Mesendoderm (in vitro differentiated cells): Measurements from ENCODE around the gene SOX13.

Experiments
- DNase-seq: peaks from one replicate; pipeline ENCODE4 v3.0.0; 2013
- H2AK5ac ChIP-seq: 2 replicates; pipeline ENCODE4 v1.6.1; 2013; ENCODE audit warnings: low read length, inconsistent platforms
- H2BK120ac ChIP-seq: 2 replicates; pipeline ENCODE4 v1.6.1; 2013; ENCODE audit warnings: low read depth, mild to moderate bottlenecking, low read length, moderate library complexity, mixed read lengths
- H2BK15ac ChIP-seq: replicated peaks from 2 replicates; pipeline ENCODE4 v1.6.1; 2013; ENCODE audit warnings: low read depth, mild to moderate bottlenecking, moderate library complexity
- H2BK5ac ChIP-seq: 2 replicates; pipeline ENCODE4 v1.6.1; 2013; ENCODE audit warnings: low read length, inconsistent platforms
- H3K18ac ChIP-seq: 2 replicates; pipeline ENCODE4 v1.6.1; 2013; ENCODE audit warnings: mild to moderate bottlenecking, low read length, mixed read lengths
- H3K23ac ChIP-seq: one replicate; pipeline ENCODE4 v1.6.1; 2013; ENCODE audit warnings: low read length
- H3K27ac ChIP-seq: 2 replicates; pipeline ENCODE4 v1.5.1; 2013; ENCODE audit warnings: low read depth, mild to moderate bottlenecking, inconsistent platforms, low read length, moderate library complexity
- H3K27me3 ChIP-seq: 2 replicates; pipeline ENCODE4 v1.6.1; 2013; ENCODE audit warnings: low read length, control low read depth, mild to moderate bottlenecking, inconsistent platforms; ENCODE audit not compliant: insufficient read depth, poor library complexity
- H3K36me3 ChIP-seq: 2 replicates; pipeline ENCODE4 v1.6.1; 2013; ENCODE audit warnings: low read length, inconsistent platforms; ENCODE audit not compliant: control insufficient read depth, insufficient read depth
- H3K4ac ChIP-seq: one replicate; pipeline ENCODE4 v1.6.1; 2013; ENCODE audit warnings: low read depth, mild to moderate bottlenecking, low read length, moderate library complexity
- H3K4me1 ChIP-seq: 2 replicates; pipeline ENCODE4 v1.6.1; 2013; ENCODE audit warnings: low read depth, low read length, inconsistent platforms; ENCODE audit not compliant: control insufficient read depth
- H3K4me2 ChIP-seq: 2 replicates; pipeline ENCODE4 v1.6.1; 2013; ENCODE audit warnings: low read length
- H3K4me3 ChIP-seq: 2 replicates; pipeline ENCODE4 v1.5.1; 2013; ENCODE audit warnings: mild to moderate bottlenecking, low read length
- H3K56ac ChIP-seq: one replicate; pipeline ENCODE4 v1.6.1; 2013; ENCODE audit warnings: low read length
- H3K79me1 ChIP-seq: 2 replicates; pipeline ENCODE4 v1.6.1; 2013; ENCODE audit warnings: low read length, inconsistent platforms
- H3K79me2 ChIP-seq: 2 replicates; pipeline ENCODE4 v1.6.1; 2013; ENCODE audit warnings: mild to moderate bottlenecking, low read length; ENCODE audit not compliant: control insufficient read depth, insufficient read depth
- H3K9ac ChIP-seq: 2 replicates; pipeline ENCODE4 v1.6.1; 2013; ENCODE audit warnings: low read length, inconsistent platforms
- H4K5ac ChIP-seq: one replicate; pipeline ENCODE4 v1.6.1; 2013; ENCODE audit warnings: low read length
- H4K8ac ChIP-seq: one replicate; pipeline ENCODE4 v1.6.1; 2013; ENCODE audit warnings: low read depth, mild to moderate bottlenecking, control low read depth, low read length, moderate library complexity
- WGBS: extraction: QIAGEN DNeasy Blood & Tissue Kit; methylation state at CpG from one replicate; pipeline ENCODE4 v1.1.7; 2013; ENCODE audit warnings: low lambda C conversion rate, missing lambda C conversion rate; ENCODE audit not compliant: insufficient coverage; ENCODE audit errors: extremely low coverage; 5-methylcytosine and 5-hydroxymethylcytosine counted together

The SOX13 gene

GRCh38 chr1:204051258-204051657 lies 21.7 kb upstream of the SOX13 start:
- no CpG with 5 or more reads among the region's 5 CpGs for WGBS
- H2AK5ac ChIP-seq, result no peak overlapping the region
- H4K8ac ChIP-seq, result no peak overlapping the region
- H4K5ac ChIP-seq, result no peak overlapping the region
- no peak overlapping the region for H3K4me3 ChIP-seq
- no peak overlapping the region for H2BK15ac ChIP-seq
- no peak overlapping the region for H3K9ac ChIP-seq
- H3K4me2 ChIP-seq, result no peak overlapping the region
- H3K4ac ChIP-seq, result no peak overlapping the region
- no peaks in the 10 kb centered on the region for H3K79me2 ChIP-seq
- H3K4me1 ChIP-seq, result no peaks in the 10 kb centered on the region
- no peaks in the 10 kb centered on the region for H3K27me3 ChIP-seq
- no peak overlapping the region for H3K23ac ChIP-seq
- DNase-seq, result no peak
- H3K79me1 ChIP-seq, result no peaks in the 10 kb centered on the region
- no peak overlapping the region for H2BK120ac ChIP-seq
- H2BK5ac ChIP-seq, result no peak overlapping the region
- no peaks in the 10 kb centered on the region for H3K36me3 ChIP-seq
- H3K27ac ChIP-seq, result no peak overlapping the region
- no peak overlapping the region for H3K56ac ChIP-seq
- H3K18ac ChIP-seq, result no peak overlapping the region

DNA sequence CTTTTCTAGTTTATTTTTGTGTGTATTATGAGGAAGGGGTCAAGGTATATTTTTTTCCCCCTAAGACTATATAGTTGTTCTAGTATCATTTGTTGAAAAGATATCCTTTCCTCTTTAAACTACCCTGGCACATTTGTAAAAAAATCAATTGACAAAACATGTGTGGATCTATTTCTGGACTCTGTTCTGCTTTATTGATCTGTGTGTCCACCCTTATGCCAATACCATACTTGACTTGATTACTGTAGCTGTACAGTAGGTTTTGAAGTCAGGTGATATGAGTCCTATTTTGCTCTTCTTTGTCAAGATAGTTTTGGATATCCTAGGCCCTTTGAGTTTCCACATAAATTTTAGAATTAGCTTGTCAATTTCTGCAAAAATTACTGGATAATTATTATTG lies 21.2 kb upstream of the SOX13 start:
- Histone ChIP-seq H2BK5ac (no peak overlapping the region), H2BK15ac (no peak overlapping the region), H3K56ac (no peak overlapping the region), H3K36me3 (no peaks in the 10 kb centered on the region), H4K8ac (no peak overlapping the region), H3K4ac (no peak overlapping the region), H4K5ac (no peak overlapping the region), H3K18ac (no peak overlapping the region), H3K27ac (no peak overlapping the region), H2AK5ac (no peak overlapping the region), H3K4me2 (no peak overlapping the region), H3K4me3 (no peak overlapping the region), H3K79me1 (no peaks in the 10 kb centered on the region), H3K79me2 (no peaks in the 10 kb centered on the region), H3K9ac (no peak overlapping the region), H2BK120ac (no peak overlapping the region), H3K23ac (no peak overlapping the region), H3K4me1 (no peaks in the 10 kb centered on the region), H3K27me3 (no peaks in the 10 kb centered on the region)
- no peak for DNase-seq

GRCh38 chr1:204053893-204054292 lies 19.0 kb upstream of the SOX13 start:
- Histone ChIP-seq H3K9ac (no peak overlapping the region), H2AK5ac (no peak overlapping the region), H3K27ac (no peak overlapping the region), H2BK5ac (no peak overlapping the region), H3K27me3 (no peaks in the 10 kb centered on the region), H3K4me2 (no peak overlapping the region), H3K23ac (no peak overlapping the region), H3K4ac (no peak overlapping the region), H3K4me1 (no peaks in the 10 kb centered on the region), H2BK120ac (no peak overlapping the region), H3K4me3 (no peak overlapping the region), H3K56ac (no peak overlapping the region), H3K36me3 (no peaks in the 10 kb centered on the region), H3K79me2 (no peaks in the 10 kb centered on the region), H4K5ac (no peak overlapping the region), H4K8ac (no peak overlapping the region), H2BK15ac (no peak overlapping the region), H3K79me1 (no peaks in the 10 kb centered on the region), H3K18ac (no peak overlapping the region)
- no peak for DNase-seq
- WGBS, result no CpG with 5 or more reads among the region's 2 CpGs

DNA sequence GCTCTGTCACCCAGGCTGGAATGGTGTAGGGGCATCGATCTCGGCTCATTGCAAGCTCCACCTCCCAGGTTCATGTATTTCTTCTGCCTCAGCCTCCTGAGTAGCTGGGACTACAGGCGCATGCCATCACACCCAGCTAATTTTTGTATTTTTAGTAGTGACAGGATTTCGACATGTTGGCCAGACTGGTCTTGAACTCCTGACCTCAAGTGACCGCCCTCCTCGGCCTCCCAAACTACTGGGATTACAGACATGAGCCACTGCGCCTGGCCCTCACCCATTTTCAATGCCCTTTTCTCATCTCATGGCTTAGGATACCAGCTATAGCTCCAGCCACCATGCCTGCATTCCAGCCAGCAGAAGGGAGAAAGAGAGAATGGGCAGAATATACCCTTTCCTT lies 12.9 kb upstream of the SOX13 start:
- Histone ChIP-seq H3K36me3 (no peaks in the 10 kb centered on the region), H3K56ac (no peak overlapping the region), H3K23ac (no peak overlapping the region), H3K4me2 (no peak overlapping the region), H4K5ac (no peak overlapping the region), H2AK5ac (no peak overlapping the region), H2BK15ac (no peak overlapping the region), H4K8ac (no peak overlapping the region), H2BK5ac (no peak overlapping the region), H3K4ac (no peak overlapping the region), H3K27me3 (no peaks in the 10 kb centered on the region), H3K9ac (no peak overlapping the region), H3K4me1 (peaks cover 1% of the 10 kb centered on the region), H3K4me3 (no peak overlapping the region), H3K27ac (no peak overlapping the region), H2BK120ac (no peak overlapping the region), H3K18ac (no peak overlapping the region), H3K79me1 (no peaks in the 10 kb centered on the region), H3K79me2 (no peaks in the 10 kb centered on the region)
- no peak for DNase-seq
- WGBS, result no CpG with 5 or more reads among the region's 7 CpGs

- Histone ChIP-seq H3K23ac (no peak overlapping the region), H3K36me3 (no peaks in the 10 kb centered on the region), H2BK5ac (no peak overlapping the region), H3K27ac (no peak overlapping the region), H3K27me3 (no peaks in the 10 kb centered on the region), H2BK120ac (no peak overlapping the region), H3K18ac (no peak overlapping the region), H2BK15ac (no peak overlapping the region), H3K4me3 (no peak overlapping the region), H3K79me2 (no peaks in the 10 kb centered on the region), H2AK5ac (no peak overlapping the region), H3K4me1 (peaks cover 11% of the 10 kb centered on the region), H4K8ac (no peak overlapping the region), H3K79me1 (no peaks in the 10 kb centered on the region), H3K4me2 (no peak overlapping the region), H3K9ac (no peak overlapping the region), H4K5ac (no peak overlapping the region), H3K4ac (no peak overlapping the region), H3K56ac (no peak overlapping the region)
- WGBS, result no CpG with 5 or more reads among the region's 2 CpGs
- no peak for DNase-seq
Observed at GRCh38 chr1:204062106-204062505, 10.8 kb upstream of the SOX13 start.

DNA sequence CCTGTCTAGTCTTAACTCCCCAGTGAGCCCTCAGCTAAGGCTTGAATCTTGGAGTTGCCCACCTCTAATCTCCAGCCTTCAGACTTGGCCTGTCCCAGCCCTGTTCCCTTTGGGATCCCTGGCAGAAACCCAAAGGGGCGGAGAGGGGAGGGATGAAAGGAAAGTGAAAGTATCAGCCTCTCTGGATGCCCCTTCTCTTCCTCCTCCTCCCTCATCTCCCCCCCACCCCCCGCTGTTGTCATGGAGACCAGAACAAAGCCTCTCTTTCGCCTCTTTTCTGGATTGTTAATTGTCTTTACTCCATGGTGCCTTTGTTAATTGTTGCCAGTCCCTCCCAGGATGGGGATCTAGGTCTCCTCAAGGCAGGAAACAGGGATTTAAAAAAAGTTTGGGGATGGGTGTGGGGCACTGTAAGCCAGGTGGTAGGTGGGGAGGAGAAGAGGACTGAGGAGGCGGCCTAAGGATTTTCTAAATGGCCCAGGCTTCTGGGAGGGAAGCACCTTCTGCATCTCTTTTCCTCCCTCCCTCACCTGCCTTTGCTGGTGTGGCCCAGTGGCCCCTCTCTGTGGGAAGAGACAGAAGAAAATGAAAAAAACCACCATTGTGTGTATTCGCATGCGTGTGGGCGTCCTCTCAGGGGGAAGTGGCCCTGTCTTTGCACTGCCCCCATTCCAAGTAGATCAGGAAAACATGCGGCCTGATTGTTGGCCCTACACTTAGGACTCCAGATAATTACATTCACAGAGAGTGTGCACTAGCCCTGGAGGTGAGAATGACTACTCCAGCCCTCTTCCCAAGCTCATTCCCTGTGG lies 7.5 kb upstream of the SOX13 start:
- DNase-seq, result peak; percentile 91
- Histone ChIP-seq H3K56ac (peak overlapping the region; percentile 70), H3K36me3 (no peaks in the 10 kb centered on the region), H3K27me3 (no peaks in the 10 kb centered on the region), H4K8ac (no peak overlapping the region), H3K4me3 (no peak overlapping the region), H3K27ac (peak overlapping the region; percentile 24), H3K23ac (no peak overlapping the region), H3K18ac (peak overlapping the region; percentile 29), H3K4me2 (peak overlapping the region; percentile 8), H2BK5ac (peak overlapping the region; percentile 54), H2AK5ac (peak overlapping the region; percentile 70), H3K79me1 (no peaks in the 10 kb centered on the region), H3K4ac (no peak overlapping the region), H3K4me1 (peaks cover 12% of the 10 kb centered on the region), H3K79me2 (no peaks in the 10 kb centered on the region), H3K9ac (peak overlapping the region; percentile 17), H4K5ac (no peak overlapping the region), H2BK15ac (no peak overlapping the region), H2BK120ac (no peak overlapping the region)
- WGBS, result no CpG with 5 or more reads among the region's 8 CpGs
